ENCODE results near the gene TOM1L2. TPM values are rescaled to one million over a fixed set of nuclear protein-coding genes. Genes with fewer than 3 reads are reported as not detected.
A peak's percentile ranks its signal among the peaks of the same experiment; 100 is the strongest.
"Not testable (repeated sequence)": the region's sequence is repeated elsewhere in the genome, so short reads cannot be mapped to it uniquely, and the experiment has no call there.

The TOM1L2 gene
- total and polyA plus RNA-seq, 8 donors, result 51.2 to 71.2 (median 57.4) TPM

DNA sequence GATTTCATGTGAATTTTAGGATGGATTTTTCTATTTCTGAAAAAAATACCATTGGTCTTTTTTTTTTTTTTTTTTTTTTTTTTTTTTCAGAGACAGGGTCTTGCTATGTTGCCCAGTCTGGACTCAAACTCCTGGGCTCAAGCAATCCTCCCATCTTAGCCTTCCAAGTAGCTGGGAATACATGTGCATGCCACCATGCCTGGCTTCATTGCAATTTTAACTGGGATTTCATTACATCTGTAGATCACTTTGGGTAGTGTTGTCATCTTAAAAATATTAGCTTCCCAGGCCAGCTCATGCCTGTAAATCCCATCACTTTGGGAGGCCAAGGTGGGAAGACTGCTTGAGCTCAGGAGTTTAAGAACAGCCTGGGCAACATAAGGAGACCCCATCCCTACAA is 54.8 kb downstream of the TOM1L2 start:
- intact Hi-C loops (cut with DNase I), result no loop called here
- Histone ChIP-seq H3K27ac (no peak overlapping the region), H3K4me1 (peaks cover 28 to 50% of the 10 kb centered on the region in 2 donors)

DNA sequence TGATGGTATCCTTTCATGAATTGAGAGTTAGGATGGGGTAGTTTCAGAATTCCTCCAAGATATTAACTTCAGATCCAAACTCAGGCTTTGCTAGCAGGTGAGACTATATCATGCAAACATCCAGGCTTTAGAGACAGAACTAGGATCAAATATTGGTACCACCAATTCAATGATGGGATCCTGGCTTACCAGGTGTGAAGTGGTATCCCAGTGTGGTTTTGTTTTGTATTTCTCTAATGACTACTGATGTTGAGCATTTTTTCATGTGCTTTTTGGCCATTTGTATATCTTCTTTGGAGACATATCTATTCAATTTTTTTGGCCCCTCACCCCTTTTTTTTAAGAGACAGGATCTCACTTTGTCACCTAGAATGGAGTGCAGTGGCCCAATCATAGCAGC is 57.0 kb downstream of the TOM1L2 start:
- intact Hi-C loops (cut with DNase I), result no loop called here
- no peaks in the 10 kb centered on the region for H3K36me3 ChIP-seq
- H3K9me3 ChIP-seq, result no peaks in the 10 kb centered on the region
- H3K27ac ChIP-seq, result no peak overlapping the region
- DNase-seq (no peak), ATAC-seq (no peak)
- H3K27me3 ChIP-seq, result no peaks in the 10 kb centered on the region
- H3K4me3 ChIP-seq, result no peak overlapping the region
- TF ChIP-seq, protein P1, sequence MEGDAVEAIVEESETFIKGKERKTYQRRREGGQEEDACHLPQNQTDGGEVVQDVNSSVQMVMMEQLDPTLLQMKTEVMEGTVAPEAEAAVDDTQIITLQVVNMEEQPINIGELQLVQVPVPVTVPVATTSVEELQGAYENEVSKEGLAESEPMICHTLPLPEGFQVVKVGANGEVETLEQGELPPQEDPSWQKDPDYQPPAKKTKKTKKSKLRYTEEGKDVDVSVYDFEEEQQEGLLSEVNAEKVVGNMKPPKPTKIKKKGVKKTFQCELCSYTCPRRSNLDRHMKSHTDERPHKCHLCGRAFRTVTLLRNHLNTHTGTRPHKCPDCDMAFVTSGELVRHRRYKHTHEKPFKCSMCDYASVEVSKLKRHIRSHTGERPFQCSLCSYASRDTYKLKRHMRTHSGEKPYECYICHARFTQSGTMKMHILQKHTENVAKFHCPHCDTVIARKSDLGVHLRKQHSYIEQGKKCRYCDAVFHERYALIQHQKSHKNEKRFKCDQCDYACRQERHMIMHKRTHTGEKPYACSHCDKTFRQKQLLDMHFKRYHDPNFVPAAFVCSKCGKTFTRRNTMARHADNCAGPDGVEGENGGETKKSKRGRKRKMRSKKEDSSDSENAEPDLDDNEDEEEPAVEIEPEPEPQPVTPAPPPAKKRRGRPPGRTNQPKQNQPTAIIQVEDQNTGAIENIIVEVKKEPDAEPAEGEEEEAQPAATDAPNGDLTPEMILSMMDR (IDR thresholded peaks at IDR 0.05), result no peak
- H3K4me1 ChIP-seq, result peaks cover 11 to 28% of the 10 kb centered on the region in 2 donors

More for the DNA sequence above, 54.8 kb downstream of the TOM1L2 start:
- TF ChIP-seq, protein P1 (IDR thresholded peaks at IDR 0.05), result no peak
- no peaks in the 10 kb centered on the region for H3K36me3 ChIP-seq
- H3K9me3 ChIP-seq, result no peaks in the 10 kb centered on the region
- ATAC-seq (no peak), DNase-seq (no peak)
- no peaks in the 10 kb centered on the region for H3K27me3 ChIP-seq
- no peak overlapping the region for H3K4me3 ChIP-seq

DNA sequence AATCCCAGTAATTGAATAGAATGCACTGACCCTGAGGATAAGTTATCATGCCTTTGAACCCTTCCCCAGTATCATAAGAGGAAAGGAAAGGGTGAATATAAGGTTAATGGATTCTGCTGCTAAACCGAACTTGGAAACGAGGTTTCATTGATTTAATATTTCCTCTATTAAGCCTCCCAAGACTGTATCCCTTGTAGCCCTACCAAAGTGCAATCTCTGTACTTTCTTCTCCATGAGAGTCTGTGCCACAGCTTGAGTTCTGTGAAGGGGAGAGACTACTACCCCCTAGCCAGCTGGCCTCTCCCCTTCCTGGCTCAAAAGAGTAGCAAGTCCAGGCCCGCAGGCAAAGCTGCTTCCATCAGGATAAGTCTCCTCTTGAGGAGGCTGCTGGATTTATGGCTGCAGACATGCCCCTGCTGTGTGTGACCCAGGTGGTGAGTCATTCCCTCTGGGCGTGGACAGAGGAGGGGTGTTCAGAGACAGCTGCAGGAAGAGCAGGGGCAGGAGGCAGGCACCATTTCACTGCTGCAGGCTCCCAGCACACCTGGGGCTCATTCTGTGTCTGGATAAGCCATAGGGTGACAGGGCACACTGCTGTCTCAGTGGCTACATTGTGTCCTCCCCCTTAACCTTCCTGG is 58.4 kb downstream of the TOM1L2 start:
- peak in 2 of 4 donors; percentile 80 to 87 for DNase-seq
- H3K27me3 ChIP-seq, result no peaks in the 10 kb centered on the region
- peak overlapping the region; percentile 8 to 50 for H3K27ac ChIP-seq
- H3K4me3 ChIP-seq, result no peak overlapping the region
- ATAC-seq, result peak; percentile 99
- intact Hi-C loops (cut with DNase I), result no loop called here
- TF ChIP-seq, protein P1 (IDR thresholded peaks at IDR 0.05), result no peak
- H3K9me3 ChIP-seq, result no peaks in the 10 kb centered on the region
- no peaks in the 10 kb centered on the region for H3K36me3 ChIP-seq
- peaks cover 11 to 15% of the 10 kb centered on the region in 2 donors for H3K4me1 ChIP-seq

DNA sequence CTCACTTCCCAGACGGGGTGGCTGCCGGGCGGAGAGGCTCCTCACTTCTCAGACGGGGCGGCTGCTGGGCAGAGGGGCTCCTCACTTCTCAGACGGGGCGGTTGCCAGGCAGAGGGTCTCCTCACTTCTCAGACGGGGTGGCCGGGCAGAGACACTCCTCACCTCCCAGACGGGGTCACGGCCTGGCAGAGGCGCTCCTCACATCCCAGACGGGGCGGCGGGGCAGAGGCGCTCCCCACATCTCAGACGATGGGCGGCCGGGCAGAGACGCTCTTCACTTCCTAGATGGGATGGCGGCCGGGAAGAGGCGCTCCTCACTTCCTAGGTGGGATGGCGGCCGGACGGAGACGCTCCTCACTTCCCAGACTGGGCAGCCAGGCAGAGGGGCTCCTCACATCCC is 59.9 kb downstream of the TOM1L2 start:
- not testable (repeated sequence) for ATAC-seq

DNA sequence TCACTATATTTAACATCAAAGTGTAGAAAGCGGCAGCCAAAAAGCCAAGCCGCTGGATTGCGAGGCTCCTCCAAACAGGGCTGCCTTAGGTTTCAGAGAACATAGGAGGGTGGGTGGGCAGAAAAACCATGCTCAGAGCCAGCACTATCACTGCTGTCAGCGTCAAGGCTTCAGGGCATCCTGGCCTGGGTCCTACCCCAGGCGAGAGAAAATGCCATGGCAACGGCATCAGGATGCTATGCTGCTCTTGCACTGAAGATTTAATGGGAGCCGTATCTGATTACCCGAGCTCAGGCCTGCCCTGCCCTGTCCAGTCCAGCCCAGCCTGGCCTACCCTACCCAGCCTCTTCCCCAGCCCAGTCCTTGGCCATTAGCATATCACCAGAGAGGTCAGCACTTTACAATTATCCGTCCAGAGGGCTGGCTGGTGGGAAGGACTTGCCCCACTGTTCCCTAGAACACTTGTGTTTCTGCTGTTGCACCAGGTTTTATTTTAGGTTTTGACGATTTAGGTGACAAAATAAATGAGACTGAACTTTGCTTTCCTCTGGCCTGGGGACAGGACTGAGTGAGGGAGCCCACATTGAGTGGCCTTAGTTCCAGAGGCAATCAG is 61.1 kb downstream of the TOM1L2 start:
- H3K4me3 ChIP-seq, result no peak overlapping the region
- TF ChIP-seq, protein P1 (IDR thresholded peaks at IDR 0.05), result no peak
- DNase-seq (no peak), ATAC-seq (peak; percentile 46)
- no peaks in the 10 kb centered on the region for H3K36me3 ChIP-seq
- intact Hi-C loops (cut with DNase I), result no loop called here
- no peaks in the 10 kb centered on the region for H3K27me3 ChIP-seq
- no peaks in the 10 kb centered on the region for H3K9me3 ChIP-seq
- H3K27ac ChIP-seq, result no peak overlapping the region
- H3K4me1 ChIP-seq, result peaks cover 20 to 22% of the 10 kb centered on the region in 2 donors

More for the DNA sequence above, 59.9 kb downstream of the TOM1L2 start:
- H3K27me3 ChIP-seq; H3K27ac ChIP-seq; intact Hi-C loops (cut with DNase I); H3K36me3 ChIP-seq; DNase-seq; H3K4me3 ChIP-seq; H3K9me3 ChIP-seq: not testable (repeated sequence)
- peaks cover 12 to 15% of the 10 kb centered on the region in 2 donors for H3K4me1 ChIP-seq
